Measurements from ENCODE around the gene EDARADD. TPM values are rescaled to one million over a fixed set of nuclear protein-coding genes. Genes with fewer than 3 reads are reported as not detected.
"Not testable (repeated sequence)": the region's sequence is repeated elsewhere in the genome, so short reads cannot be mapped to it uniquely, and the experiment has no call there.

EDARADD gene
- polyA plus RNA-seq, 2 donors, result 2.0 TPM

GRCh38 chr1:236502972-236503639, 109.0 kb downstream of the EDARADD start:
- 17 to 19% methylated on average over 15 of the region's 15 CpGs for WGBS, 2 donors
- H3K4me3 ChIP-seq (ENCODE audit: low read depth in 1 of 2, low read length in 2 of 2), result peak overlapping the region in 1 of 2 donors; percentile 29
- peak overlapping the region; percentile 44 to 76 for H3K27ac ChIP-seq (ENCODE audit: low read depth in 2 of 2, low read length in 1 of 2)

GRCh38 chr1:236504338-236504737, 110.3 kb downstream of the EDARADD start:
- H3K4me1 ChIP-seq (ENCODE audit: control insufficient read depth in 2 of 2, insufficient read depth in 2 of 2, low read length in 1 of 2); H3K9me3 ChIP-seq (ENCODE audit: control insufficient read depth in 2 of 2, insufficient read depth in 1 of 2, low read depth in 1 of 2, low read length in 1 of 2); H3K27ac ChIP-seq (ENCODE audit: low read depth in 2 of 2, low read length in 1 of 2); H3K27me3 ChIP-seq (ENCODE audit: control insufficient read depth in 1 of 2, insufficient read depth in 2 of 2, low read length in 2 of 2); H3K36me3 ChIP-seq (ENCODE audit: control insufficient read depth in 2 of 2, insufficient read depth in 2 of 2, low read length in 1 of 2); H3K4me3 ChIP-seq (ENCODE audit: low read depth in 1 of 2, low read length in 2 of 2): not testable (repeated sequence)
- WGBS, 2 donors, result 84 to 87% methylated on average over 3 of the region's 3 CpGs

More at GRCh38 chr1:236502972-236503639, 109.0 kb downstream of the EDARADD start:
- Histone ChIP-seq H3K9me3 (ENCODE audit: control insufficient read depth in 2 of 2, insufficient read depth in 1 of 2, low read depth in 1 of 2, low read length in 1 of 2) (no peaks in the 10 kb centered on the region), H3K27me3 (ENCODE audit: control insufficient read depth in 1 of 2, insufficient read depth in 2 of 2, low read length in 2 of 2) (no peaks in the 10 kb centered on the region), H3K4me1 (ENCODE audit: control insufficient read depth in 2 of 2, insufficient read depth in 2 of 2, low read length in 1 of 2) (no peaks in the 10 kb centered on the region), H3K36me3 (ENCODE audit: control insufficient read depth in 2 of 2, insufficient read depth in 2 of 2, low read length in 1 of 2) (no peaks in the 10 kb centered on the region)

GRCh38 chr1:236507022-236507700, 113.1 kb downstream of the EDARADD start:
- WGBS, 2 donors, result 51 to 62% methylated on average over 5 of the region's 5 CpGs
- H3K4me3 ChIP-seq (ENCODE audit: low read depth in 1 of 2, low read length in 2 of 2), result no peak overlapping the region
- H3K9me3 ChIP-seq (ENCODE audit: control insufficient read depth in 2 of 2, insufficient read depth in 1 of 2, low read depth in 1 of 2, low read length in 1 of 2), result no peaks in the 10 kb centered on the region
- no peaks in the 10 kb centered on the region for H3K4me1 ChIP-seq (ENCODE audit: control insufficient read depth in 2 of 2, insufficient read depth in 2 of 2, low read length in 1 of 2)
- H3K36me3 ChIP-seq (ENCODE audit: control insufficient read depth in 2 of 2, insufficient read depth in 2 of 2, low read length in 1 of 2), result no peaks in the 10 kb centered on the region
- H3K27ac ChIP-seq (ENCODE audit: low read depth in 2 of 2, low read length in 1 of 2), result no peak overlapping the region
- H3K27me3 ChIP-seq (ENCODE audit: control insufficient read depth in 1 of 2, insufficient read depth in 2 of 2, low read length in 2 of 2), result no peaks in the 10 kb centered on the region

GRCh38 chr1:236508593-236509027, 114.5 kb downstream of the EDARADD start:
- Histone ChIP-seq H3K36me3 (ENCODE audit: control insufficient read depth in 2 of 2, insufficient read depth in 2 of 2, low read length in 1 of 2) (no peaks in the 10 kb centered on the region), H3K4me3 (ENCODE audit: low read depth in 1 of 2, low read length in 2 of 2) (no peak overlapping the region), H3K4me1 (ENCODE audit: control insufficient read depth in 2 of 2, insufficient read depth in 2 of 2, low read length in 1 of 2) (no peaks in the 10 kb centered on the region), H3K27ac (ENCODE audit: low read depth in 2 of 2, low read length in 1 of 2) (no peak overlapping the region), H3K9me3 (ENCODE audit: control insufficient read depth in 2 of 2, insufficient read depth in 1 of 2, low read depth in 1 of 2, low read length in 1 of 2) (no peaks in the 10 kb centered on the region), H3K27me3 (ENCODE audit: control insufficient read depth in 1 of 2, insufficient read depth in 2 of 2, low read length in 2 of 2) (no peaks in the 10 kb centered on the region)
- WGBS, 2 donors, result 82 to 87% methylated on average over 6 of the region's 6 CpGs

- 77 to 85% methylated on average over 1 of the region's 1 CpG for WGBS, 2 donors
- Histone ChIP-seq H3K9me3 (ENCODE audit: control insufficient read depth in 2 of 2, insufficient read depth in 1 of 2, low read depth in 1 of 2, low read length in 1 of 2) (no peaks in the 10 kb centered on the region), H3K27ac (ENCODE audit: low read depth in 2 of 2, low read length in 1 of 2) (no peak overlapping the region), H3K4me1 (ENCODE audit: control insufficient read depth in 2 of 2, insufficient read depth in 2 of 2, low read length in 1 of 2) (no peaks in the 10 kb centered on the region), H3K27me3 (ENCODE audit: control insufficient read depth in 1 of 2, insufficient read depth in 2 of 2, low read length in 2 of 2) (no peaks in the 10 kb centered on the region), H3K36me3 (ENCODE audit: control insufficient read depth in 2 of 2, insufficient read depth in 2 of 2, low read length in 1 of 2) (no peaks in the 10 kb centered on the region), H3K4me3 (ENCODE audit: low read depth in 1 of 2, low read length in 2 of 2) (no peak overlapping the region)
These were observed 115.1 kb downstream of the EDARADD start for GRCh38 chr1:236509203-236509602.

GRCh38 chr1:236509647-236510401, 115.7 kb downstream of the EDARADD start:
- H3K27me3 ChIP-seq (ENCODE audit: control insufficient read depth in 1 of 2, insufficient read depth in 2 of 2, low read length in 2 of 2), result no peaks in the 10 kb centered on the region
- no peaks in the 10 kb centered on the region for H3K9me3 ChIP-seq (ENCODE audit: control insufficient read depth in 2 of 2, insufficient read depth in 1 of 2, low read depth in 1 of 2, low read length in 1 of 2)
- no peaks in the 10 kb centered on the region for H3K36me3 ChIP-seq (ENCODE audit: control insufficient read depth in 2 of 2, insufficient read depth in 2 of 2, low read length in 1 of 2)
- WGBS, 2 donors, result 81 to 92% methylated on average over 8 of the region's 8 CpGs
- no peaks in the 10 kb centered on the region for H3K4me1 ChIP-seq (ENCODE audit: control insufficient read depth in 2 of 2, insufficient read depth in 2 of 2, low read length in 1 of 2)
- no peak overlapping the region for H3K27ac ChIP-seq (ENCODE audit: low read depth in 2 of 2, low read length in 1 of 2)
- H3K4me3 ChIP-seq (ENCODE audit: low read depth in 1 of 2, low read length in 2 of 2), result no peak overlapping the region

- Histone ChIP-seq H3K36me3 (ENCODE audit: control insufficient read depth in 2 of 2, insufficient read depth in 2 of 2, low read length in 1 of 2) (no peaks in the 10 kb centered on the region), H3K27ac (ENCODE audit: low read depth in 2 of 2, low read length in 1 of 2) (no peak overlapping the region), H3K9me3 (ENCODE audit: control insufficient read depth in 2 of 2, insufficient read depth in 1 of 2, low read depth in 1 of 2, low read length in 1 of 2) (no peaks in the 10 kb centered on the region), H3K4me3 (ENCODE audit: low read depth in 1 of 2, low read length in 2 of 2) (no peak overlapping the region), H3K4me1 (ENCODE audit: control insufficient read depth in 2 of 2, insufficient read depth in 2 of 2, low read length in 1 of 2) (no peaks in the 10 kb centered on the region), H3K27me3 (ENCODE audit: control insufficient read depth in 1 of 2, insufficient read depth in 2 of 2, low read length in 2 of 2) (no peaks in the 10 kb centered on the region)
- WGBS, 2 donors, result 83 to 92% methylated on average over 11 of the region's 11 CpGs
These were observed 117.8 kb downstream of the EDARADD start for GRCh38 chr1:236511735-236512418.

- H3K4me3 ChIP-seq (ENCODE audit: low read depth in 1 of 2, low read length in 2 of 2), result no peak overlapping the region
- H3K9me3 ChIP-seq (ENCODE audit: control insufficient read depth in 2 of 2, insufficient read depth in 1 of 2, low read depth in 1 of 2, low read length in 1 of 2), result no peaks in the 10 kb centered on the region
- no peak overlapping the region for H3K27ac ChIP-seq (ENCODE audit: low read depth in 2 of 2, low read length in 1 of 2)
- no peaks in the 10 kb centered on the region for H3K27me3 ChIP-seq (ENCODE audit: control insufficient read depth in 1 of 2, insufficient read depth in 2 of 2, low read length in 2 of 2)
- 53% methylated on average over 4 of the region's 4 CpGs for WGBS, 2 donors
- H3K36me3 ChIP-seq (ENCODE audit: control insufficient read depth in 2 of 2, insufficient read depth in 2 of 2, low read length in 1 of 2), result no peaks in the 10 kb centered on the region
- no peaks in the 10 kb centered on the region for H3K4me1 ChIP-seq (ENCODE audit: control insufficient read depth in 2 of 2, insufficient read depth in 2 of 2, low read length in 1 of 2)
These were observed 120.8 kb downstream of the EDARADD start for GRCh38 chr1:236514703-236515442.
